GM21447 (cell line): ENCODE measurements around the gene CYGB.
"Not testable (repeated sequence)": the region's sequence is repeated elsewhere in the genome, so short reads cannot be mapped to it uniquely, and the experiment has no call there.

Experiments
- ATAC-seq: cut with Tn5 transposase; IDR thresholded peaks from one replicate; pipeline ENCODE4 v1.9.1; 2021; ENCODE audit not compliant: unreplicated experiment

The CYGB gene

DNA sequence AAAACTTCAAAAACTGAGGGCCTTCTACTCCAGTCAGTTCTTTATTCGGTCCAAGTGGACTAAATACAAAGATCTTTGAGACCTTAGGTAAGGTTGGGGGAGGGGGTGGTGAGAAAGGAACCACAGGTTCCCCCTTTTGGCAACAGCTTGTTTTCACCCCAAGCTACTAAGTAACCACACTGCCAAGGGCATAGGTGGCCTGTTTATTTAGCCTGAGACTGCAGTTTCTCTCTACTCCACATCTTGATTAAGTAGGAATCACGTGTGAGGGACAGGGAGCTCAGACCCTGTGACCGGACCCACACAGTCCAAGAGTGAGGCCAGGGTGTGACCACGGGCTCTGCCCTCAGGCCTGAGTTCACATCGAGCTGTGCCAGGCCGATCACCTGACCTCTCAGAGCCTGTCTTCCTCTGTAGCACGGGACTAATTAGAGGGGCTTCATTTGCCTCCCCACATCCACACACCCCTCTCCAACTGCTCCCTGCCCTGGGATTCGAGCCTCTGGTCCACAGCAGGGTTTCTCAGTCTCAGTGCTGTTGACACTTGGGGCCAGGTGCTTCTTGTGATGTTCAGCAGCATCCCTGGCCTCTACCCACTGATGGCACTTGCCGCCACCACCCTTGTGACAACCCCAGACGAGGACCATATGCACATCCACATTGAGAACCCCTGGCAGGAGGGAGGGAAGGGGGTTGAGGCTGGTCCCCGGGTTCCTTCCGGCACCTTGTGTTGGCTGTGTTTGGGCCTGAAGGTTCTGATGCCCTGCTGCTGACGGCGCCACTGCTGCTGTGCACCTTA, 30.3 kb upstream of the CYGB start:
- ATAC-seq: no peak

DNA sequence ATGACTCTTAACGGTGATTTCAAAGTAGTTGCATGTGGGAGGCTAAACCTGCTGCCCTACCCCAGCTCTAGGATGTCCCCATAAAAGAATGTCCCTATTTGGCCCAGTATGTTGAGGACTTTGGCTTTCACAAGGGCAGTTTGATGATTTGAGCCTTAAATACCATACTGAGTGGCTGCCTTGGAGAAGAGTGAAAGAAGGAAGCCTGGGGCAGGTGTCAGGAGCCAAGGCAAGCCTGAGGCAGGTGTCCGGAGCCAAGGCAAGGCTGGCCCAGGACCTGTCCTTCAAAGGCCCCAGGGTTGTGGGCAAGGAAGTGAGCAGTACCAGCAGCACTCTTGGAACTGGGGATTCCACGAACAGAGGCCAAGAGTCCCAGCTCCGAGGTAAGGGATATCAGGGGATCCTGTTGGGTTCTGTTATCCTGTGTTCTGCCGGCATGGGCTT, 29.5 kb upstream of the CYGB start:
- no peak for ATAC-seq

DNA sequence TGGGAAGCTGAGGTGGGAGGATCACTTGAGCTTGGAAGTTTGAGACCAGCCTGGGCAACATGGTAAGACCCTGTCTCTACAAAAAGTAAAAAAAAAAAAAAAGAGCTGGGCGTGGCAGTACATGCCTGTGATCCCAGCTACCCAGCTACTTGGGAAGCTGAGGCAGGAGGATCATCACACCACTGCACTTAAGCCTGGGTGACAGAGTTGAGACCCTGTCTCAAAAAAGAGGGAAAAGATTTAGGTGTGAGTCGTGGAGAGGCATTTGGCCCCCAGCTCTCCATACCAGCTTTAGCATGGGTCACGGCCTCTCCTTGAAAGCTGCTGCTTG, 29.1 kb upstream of the CYGB start:
- no peak for ATAC-seq

DNA sequence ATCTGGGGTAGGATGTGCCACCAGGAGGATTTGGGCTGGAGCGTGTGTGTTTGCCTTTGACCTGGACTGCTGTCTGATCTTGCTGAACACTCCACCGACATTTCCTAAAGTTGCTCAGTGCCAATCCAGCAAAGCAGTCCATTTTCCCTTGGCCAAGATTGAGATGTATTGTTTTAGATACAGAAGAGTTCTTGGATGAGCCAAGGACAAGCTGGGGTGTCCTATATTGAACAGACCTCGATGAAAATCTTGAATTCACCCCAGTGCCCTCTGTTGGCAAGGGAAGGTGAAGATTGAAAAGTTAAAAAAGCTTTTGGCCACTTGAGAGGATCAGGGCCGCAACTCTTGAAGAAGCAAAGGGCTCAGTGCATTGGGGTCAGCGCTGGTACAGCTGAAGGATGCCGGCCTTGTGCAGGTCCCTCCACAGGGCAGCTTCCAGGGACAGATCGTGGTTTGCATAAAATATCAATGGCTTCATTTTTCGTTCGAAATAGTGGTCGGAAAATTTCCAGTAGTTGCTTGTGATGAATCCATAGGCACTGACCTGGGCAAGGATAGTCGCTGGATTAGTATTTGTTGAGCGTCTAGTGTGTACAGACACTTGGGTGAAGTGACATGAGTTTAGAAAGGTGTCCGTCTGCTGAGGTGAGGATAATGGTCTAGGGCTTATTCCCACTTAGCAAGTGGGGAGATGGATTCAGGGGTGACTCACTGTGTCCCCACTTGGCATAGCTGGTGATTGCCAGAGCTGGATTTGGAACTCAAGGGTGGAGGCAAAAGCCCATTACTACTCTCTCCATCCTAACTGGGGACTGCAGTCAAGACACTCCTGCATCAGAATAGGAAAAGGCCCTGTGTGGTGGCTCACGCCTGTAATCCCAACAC, 28.5 kb upstream of the CYGB start:
- ATAC-seq: no peak

DNA sequence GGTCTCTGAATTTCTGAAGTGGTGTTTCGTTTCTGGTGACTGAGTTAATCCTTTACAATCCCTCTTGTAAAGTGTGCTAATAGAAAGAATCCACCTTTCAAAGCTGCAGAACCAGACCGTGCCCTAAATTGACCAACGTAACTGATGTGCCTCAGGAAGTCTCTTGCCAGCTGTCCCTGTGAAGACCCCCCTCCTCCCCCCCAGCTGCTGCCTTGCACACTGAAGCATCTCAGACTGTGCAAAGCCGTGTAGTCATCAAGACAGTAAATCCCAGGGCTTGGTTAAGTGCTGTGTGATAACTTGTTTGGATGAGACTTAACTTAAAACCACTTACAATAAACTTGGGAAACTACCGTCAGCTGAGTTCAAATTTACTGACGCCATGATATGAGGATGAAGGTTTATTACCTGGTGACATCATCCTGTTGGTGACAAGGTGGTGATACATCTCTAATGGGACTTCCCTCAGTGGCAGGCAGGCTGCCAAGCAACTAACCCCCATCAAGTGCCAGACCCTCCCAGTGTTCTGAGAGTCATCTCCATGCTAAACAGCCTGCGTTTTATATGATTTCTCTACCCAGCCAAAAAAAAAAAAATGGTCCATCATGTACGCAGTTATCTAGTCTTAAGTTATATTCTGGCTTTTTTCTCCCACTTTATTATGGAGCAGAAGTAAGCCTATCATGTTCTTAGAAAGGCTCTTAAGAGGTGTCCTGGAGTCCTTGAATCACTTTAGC, 27.6 kb upstream of the CYGB start:
- ATAC-seq: not testable (repeated sequence)

DNA sequence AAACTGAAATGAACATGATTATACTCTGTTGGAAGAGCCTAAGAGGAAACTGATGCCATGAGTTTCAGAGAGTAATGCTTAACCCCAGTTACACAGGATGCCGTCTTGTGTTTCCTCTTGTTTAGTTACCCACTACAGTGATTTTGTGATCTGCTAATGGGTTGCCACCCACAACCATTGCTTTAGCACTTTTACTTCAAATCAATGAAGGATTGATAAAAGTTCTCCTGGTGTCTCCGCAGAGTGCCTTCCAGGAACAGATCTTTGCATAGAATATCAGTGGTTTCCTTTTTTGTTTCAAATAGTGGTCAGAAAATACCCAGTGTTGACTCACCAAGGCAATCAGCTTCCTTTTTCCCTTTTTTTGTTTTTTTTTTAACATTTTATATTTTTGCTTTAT, 25.9 kb upstream of the CYGB start:
- ATAC-seq: not testable (repeated sequence)

DNA sequence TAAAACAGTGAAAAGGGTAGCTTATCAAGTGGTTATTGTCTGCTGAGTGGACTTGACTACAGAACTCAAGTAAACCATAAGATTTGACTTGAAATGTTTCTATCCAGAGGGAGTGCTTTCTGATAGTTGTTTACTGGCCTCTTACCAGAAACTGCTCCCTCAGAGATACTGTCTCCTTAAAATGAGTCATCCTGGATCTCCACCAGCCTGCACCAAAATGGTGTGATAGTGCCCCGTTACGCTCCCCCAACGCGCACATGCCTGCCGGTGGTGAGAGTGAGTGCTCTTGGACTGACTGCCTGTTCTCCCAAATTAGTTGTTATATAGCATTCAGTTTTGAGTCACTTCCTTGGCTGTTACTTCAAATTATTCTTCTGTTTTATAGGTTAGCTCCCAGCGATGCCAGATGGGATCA, 25.2 kb upstream of the CYGB start:
- ATAC-seq: no peak

DNA sequence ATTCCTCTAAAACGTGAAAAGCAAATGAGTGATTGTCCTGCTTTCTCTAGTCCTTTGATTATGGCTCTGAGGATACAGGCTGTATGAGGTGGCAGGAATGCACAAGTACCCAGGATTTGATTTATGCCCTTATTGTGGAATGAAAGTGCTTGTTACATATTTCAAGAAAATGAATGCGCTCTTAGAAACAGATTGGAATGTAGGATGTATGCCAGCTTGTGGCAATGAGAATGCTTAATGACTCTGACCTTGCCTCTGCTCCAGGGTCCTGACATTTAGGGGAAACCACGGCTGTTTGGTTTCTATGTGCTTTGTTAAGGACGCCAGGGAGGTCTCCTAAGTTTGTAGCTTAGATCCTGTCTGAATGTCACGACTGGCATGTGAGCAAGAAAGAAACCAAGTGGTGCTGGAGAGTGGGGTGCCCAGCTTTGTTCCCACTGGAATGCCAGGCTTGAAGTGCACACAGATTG, 24.3 kb upstream of the CYGB start:
- no peak for ATAC-seq

DNA sequence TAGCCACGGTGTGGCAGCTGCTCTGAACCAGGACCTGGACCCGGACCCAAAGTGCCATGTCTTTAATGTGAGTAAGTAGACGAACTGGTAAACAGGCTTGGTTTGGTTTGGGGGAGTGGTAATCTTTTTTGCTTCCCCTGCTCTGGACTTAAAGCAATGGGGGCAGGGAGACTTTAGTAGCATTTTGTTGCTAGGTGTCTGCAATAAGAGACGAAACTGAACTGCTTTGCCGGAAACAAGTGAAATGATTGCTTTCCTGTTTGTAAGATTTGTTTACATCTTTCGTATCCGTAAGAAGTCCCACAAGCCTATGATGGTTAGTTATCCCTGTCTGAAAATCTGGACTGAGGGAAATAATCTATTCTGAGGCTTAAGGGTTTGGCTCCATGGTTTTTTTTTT, 23.8 kb upstream of the CYGB start:
- ATAC-seq: no peak

DNA sequence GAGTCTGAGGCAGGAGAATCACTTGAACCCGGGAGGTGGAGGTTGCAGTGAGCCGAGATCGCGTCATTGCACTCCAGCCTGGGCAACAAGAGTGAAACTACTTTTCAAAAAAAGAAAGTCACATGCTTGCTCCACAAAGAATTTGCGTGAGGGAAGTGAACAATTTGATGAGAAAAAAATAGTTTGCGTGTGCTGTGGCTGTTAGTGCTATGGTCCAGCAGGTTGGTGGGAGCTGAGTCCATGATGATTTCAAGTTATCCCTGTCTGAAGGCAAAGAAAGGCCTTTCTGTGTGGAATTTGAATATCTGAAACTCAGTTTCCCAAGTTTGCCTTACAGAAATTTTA, 23.3 kb upstream of the CYGB start:
- no peak for ATAC-seq

DNA sequence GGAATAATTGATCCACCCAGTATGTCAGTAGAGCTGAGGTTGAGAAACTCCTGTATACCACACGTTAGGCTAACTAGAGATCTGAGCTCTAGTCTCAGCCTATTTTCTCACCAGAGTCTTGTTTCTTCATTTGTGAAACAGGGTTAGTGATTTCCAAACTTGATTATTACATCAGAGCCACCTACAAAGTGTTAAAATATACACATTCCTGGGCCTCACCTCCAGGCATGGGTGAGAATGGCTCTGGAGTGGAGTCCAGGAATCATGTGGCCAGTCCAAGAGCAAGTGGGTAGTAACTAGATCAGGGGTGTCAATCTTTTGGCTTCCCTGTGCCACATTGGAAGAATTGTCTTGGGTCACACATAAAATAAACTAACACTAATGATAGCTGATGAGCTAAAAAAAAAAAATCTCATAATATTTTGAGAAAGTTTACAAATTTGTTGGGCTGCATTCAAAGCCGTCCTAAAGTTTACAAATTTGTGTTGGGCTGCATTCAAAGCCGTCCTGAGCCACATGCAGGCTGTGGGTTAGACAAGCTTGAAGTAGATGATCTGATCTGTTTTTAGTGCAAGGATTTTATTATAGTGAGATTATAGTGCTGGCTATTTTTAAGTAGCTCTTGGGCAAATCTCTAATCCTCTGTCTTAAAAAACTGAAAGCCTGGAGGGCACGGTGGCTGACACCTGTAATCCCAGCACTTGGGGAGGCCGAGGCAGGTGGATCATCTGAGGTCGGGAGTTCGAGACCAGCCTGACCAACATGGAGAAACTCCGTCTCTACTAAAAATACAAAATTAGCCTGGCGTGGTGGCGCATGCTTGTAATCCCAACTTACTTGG, 22.7 kb upstream of the CYGB start:
- ATAC-seq: no peak

DNA sequence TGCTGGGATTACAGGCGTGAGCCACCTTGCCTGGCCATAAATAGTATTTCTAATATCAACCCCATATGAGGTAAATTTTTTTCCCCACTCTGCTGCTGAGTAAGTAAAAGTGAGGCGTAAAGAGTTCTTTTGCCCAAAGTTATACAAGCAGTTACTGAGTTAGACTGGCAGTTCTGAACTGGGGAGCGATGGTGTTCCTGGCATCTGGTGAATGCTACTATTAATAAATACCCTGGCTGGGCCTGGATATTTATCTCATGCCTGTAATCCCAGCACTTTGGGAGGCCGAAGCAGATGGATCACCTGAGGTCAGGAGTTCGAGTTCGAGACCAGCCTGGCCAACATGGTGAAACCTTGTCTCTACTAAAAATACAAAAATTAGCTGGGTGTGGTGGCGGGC, 22.0 kb upstream of the CYGB start:
- ATAC-seq: not testable (repeated sequence)

DNA sequence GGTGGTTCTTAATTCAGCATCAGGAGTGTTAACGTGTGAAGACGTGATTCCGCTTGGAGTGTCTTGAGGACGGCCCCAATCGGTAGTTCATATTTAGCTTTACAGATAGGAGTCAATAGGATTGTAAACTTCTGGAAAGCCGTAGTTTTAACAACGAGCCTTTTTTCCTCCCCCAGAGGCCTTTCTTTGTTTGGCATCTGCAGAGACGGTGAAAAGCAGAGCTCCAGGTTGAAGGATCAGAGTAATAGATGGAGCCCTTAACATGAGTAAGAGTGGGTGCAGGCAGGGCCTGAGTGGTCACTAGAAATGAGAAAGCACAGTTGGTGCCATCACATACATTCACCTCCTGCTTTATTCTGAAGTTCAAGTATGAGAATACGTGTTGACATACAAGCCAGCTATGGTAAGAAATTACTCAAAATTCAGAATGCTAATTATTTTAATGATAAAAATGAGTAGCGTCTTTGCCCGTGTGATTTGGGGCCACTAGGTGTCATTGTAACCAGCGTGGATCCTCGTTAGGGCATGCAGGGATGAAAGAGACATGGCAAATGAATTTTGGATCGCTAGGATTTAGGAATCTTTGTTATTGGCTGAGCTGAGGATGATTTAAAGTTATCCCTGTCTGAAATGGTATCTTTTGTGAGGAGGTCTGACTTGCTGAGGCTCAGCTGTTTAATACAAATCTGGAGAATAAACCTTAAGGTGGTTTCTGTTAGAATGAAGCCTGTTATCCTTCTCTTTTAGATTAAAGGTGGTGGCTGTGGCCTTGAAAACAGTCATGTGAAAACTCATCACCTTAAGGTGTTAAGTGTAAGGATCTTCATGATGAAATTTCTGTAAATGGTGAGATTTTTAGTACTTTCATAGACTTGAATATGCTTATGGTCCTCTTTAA, 20.9 kb upstream of the CYGB start:
- no peak for ATAC-seq

DNA sequence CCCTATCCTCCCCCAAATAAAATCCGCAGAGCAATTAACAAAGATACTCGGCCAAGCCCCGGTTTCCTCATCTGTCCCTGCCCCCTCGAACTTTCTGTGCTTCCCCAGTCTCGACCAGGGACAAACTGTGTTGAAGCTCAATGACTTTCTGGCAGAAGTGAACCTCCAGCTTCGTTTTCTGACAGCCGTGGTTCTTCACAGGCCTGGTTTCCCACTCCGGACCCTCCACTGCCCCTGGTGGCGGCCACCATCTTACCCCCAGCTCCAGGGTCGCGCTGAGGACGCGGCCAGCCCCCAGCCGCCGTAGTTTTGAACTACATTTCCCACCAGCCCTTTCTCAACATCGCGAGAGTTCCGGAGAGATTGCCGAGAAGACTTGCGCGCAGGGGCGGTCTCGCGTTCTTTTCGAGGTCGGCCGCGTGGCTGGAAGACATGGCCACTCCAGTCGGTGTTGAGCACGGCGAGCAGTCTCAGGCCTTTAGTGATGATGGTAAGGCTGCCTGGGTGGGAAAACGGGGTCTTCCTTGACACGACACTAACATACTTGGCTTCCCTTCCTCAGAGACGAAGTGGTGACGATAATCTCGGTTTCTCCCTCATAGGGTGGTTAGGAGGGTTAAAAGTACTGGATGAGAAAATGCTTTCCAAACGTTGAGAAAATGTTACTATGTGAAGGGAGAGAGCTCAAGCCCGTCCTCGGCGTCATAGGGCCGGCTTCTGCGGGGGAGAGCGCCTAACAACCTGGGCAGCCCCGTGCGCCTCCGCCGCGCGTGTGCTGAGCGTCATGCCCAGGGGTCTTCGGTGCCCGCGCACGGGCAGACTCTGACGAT, 20.1 kb upstream of the CYGB start:
- peak; percentile 83 for ATAC-seq

DNA sequence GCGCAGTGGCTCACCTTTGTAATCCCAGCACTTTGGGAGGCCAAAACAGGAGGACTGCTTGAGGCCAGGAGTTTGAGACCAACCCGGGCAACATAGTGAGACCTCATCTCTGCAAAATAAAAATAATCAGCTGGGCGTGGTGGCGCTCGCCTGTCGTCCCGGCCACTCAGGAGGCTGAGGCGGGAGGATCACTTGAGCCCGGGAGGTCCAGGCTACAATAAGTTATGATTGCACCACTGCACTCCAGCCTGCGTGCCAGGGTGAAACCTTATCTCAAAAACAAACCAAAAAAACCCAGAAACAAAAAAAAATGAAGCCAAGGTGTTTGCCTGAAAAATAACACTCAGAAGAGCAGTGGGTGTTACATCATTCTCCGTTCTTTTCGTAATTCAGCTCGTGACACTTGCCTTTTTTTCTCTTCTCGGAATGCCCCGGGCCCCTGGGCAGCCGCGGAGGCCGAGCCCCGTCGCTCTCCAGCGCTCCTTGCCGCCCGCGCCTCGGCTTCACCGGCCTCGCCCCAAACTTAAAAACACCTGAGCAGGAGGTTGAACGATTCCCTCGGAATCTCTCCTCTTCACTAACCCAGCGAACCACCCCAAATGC, 19.4 kb upstream of the CYGB start:
- peak; percentile 20 for ATAC-seq

DNA sequence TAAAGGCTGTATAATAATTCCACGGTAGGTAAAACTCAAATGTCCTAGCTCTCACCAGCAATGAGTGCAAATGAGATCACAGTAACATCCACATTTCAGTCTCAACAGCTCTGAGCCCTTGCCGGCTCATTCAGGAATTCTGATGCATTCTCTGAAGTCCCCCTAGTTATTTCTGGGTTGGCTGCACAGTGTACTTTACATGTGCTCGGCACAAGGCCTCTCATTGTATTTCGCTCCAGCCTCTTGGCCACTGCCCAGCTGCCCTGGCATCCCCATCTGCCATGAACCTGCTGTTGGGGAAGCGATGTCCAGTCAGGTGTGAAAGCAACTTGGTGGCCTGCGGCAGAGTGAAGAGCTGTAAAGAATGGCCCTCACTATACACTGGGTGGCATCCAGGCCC, 16.6 kb upstream of the CYGB start:
- no peak for ATAC-seq

DNA sequence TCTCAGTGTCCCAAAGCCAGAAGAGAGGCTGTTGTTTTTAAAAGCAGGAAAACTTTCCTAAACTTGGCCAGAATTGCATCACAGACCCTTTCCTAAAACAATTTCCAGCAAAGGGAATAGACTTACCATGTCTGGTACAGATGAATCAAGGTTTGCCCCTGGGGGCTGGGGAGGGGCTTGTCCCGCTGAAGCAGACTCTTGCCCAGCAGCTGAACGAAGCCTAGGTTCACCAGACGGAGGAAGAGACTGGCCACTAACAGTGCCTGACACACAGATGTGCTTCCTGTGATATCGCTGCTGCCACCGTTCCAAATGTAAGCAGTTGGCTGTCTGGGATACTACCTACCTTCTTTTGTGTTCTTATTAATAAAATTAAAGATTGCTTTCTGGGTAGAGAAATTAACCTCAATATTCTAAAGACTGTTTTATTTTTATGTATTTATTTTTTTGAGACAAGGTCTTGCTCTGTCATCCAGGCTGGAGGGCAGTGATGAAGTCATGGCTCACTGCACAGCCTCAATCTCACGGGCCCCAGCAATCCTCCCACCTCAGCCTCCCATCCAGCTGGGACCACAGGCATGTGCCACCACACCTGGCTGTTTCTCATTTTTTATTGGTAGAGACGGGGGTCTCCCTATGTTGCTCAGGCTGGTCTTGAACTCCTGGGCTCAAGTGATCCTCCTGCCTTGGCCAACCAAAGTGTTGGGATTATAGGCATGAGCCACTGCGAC, 15.8 kb upstream of the CYGB start:
- no peak for ATAC-seq

DNA sequence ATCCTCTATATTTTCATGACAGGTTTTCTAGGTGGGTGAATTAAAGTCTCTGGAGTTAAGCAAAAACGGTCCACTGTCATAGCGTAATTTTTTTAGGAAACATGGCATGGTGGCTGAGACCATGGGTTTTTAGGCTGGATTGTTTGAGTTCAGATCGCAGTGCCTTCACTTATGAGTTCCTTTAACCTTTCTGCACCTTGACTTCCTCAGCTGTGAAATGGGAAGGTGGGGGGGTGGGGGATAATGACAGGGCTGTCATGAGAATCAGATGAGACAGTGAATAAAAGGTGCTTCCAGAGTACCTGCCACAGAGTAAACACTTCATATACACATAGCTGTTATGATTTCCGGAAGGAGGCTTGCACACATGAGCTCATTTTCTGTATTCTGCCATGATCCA, 14.2 kb upstream of the CYGB start:
- no peak for ATAC-seq
